Neural progenitor cell (in vitro differentiated cells): ENCODE results near the gene FAM221B. TPM values are rescaled to one million over a fixed set of nuclear protein-coding genes. Genes with fewer than 3 reads are reported as not detected.

Source experiments
- DNase-seq: peaks from one replicate; pipeline ENCODE4 v3.0.0-alpha.2; 2016; ENCODE audit warnings: low spot score
- H2AFZ ChIP-seq: fragments of 200-600 bp; sonication (generic); replicated peaks from 2 replicates; pipeline ENCODE4 v1.6.1; 2016; ENCODE audit warnings: antibody characterized with exemption
- H3F3A ChIP-seq: fragments of 200-600 bp; sonication (generic); 2 replicates; pipeline ENCODE4 v1.6.1; 2016; ENCODE audit warnings: antibody characterized with exemption, low read depth
- H3K27ac ChIP-seq: fragments of 200-600 bp; sonication (generic); 2 replicates; pipeline ENCODE4 v1.5.1; 2016; ENCODE audit warnings: mild to moderate bottlenecking
- H3K27me3 ChIP-seq: fragments of 200-600 bp; sonication (generic); 2 replicates; pipeline ENCODE4 v1.6.1; 2016; ENCODE audit warnings: mild to moderate bottlenecking, moderate library complexity
- H3K36me3 ChIP-seq: fragments of 200-600 bp; sonication (generic); 2 replicates; pipeline ENCODE4 v1.5.1; 2016
- H3K4me1 ChIP-seq: fragments of 200-600 bp; sonication (generic); 2 replicates; pipeline ENCODE4 v1.6.1; 2016; ENCODE audit warnings: mixed run types
- H3K4me2 ChIP-seq: fragments of 200-600 bp; sonication (generic); 2 replicates; pipeline ENCODE4 v1.6.1; 2016
- H3K4me3 ChIP-seq: fragments of 200-600 bp; sonication (generic); 2 replicates; pipeline ENCODE4 v1.5.1; 2016
- H3K79me2 ChIP-seq: fragments of 200-600 bp; sonication (generic); 2 replicates; pipeline ENCODE4 v1.6.1; 2016; ENCODE audit warnings: low read depth
- H3K9ac ChIP-seq: fragments of 200-600 bp; sonication (generic); 2 replicates; pipeline ENCODE4 v1.6.1; 2016
- H3K9me3 ChIP-seq: fragments of 200-600 bp; sonication (generic); 2 replicates; pipeline ENCODE4 v1.5.1; 2016; ENCODE audit warnings: low read depth
- H4K20me1 ChIP-seq: fragments of 200-600 bp; sonication (generic); 2 replicates; pipeline ENCODE4 v1.6.1; 2016; ENCODE audit warnings: low read depth
- H3K27ac Mint-ChIP-seq: 3 replicates; pipeline ENCODE4 v1.8.0; 2021; ENCODE audit warnings: mixed read lengths
- H3K27me3 Mint-ChIP-seq: 2 replicates; pipeline ENCODE4 v1.8.0; 2022; ENCODE audit warnings: low read depth, mild to moderate bottlenecking, inconsistent platforms, moderate library complexity, mixed read lengths; ENCODE audit not compliant: insufficient read depth
- H3K36me3 Mint-ChIP-seq: 3 replicates; pipeline ENCODE4 v1.8.0; 2021; ENCODE audit warnings: mixed read lengths
- H3K4me1 Mint-ChIP-seq: 3 replicates; pipeline ENCODE4 v1.8.0; 2021; ENCODE audit warnings: mixed read lengths
- H3K4me3 Mint-ChIP-seq: 3 replicates; pipeline ENCODE4 v1.8.0; 2021; ENCODE audit warnings: mild to moderate bottlenecking, moderate library complexity, mixed read lengths
- H3K9me3 Mint-ChIP-seq: 3 replicates; pipeline ENCODE4 v1.8.0; 2020; ENCODE audit warnings: mixed read lengths
- CTCF ChIP-seq: fragments of 200-600 bp; sonication (generic); IDR thresholded peaks from 2 replicates; pipeline ENCODE4 v1.5.1; 2017; ENCODE audit warnings: antibody characterized with exemption, mild to moderate bottlenecking
- EZH2 ChIP-seq: fragments of 200-600 bp; sonication (generic); IDR thresholded peaks from 2 replicates; pipeline ENCODE4 v1.6.1; 2017; ENCODE audit warnings: antibody characterized with exemption, mild to moderate bottlenecking, moderate library complexity
- EZH2phosphoT487 ChIP-seq: fragments of 200-600 bp; sonication (generic); IDR thresholded peaks from 2 replicates; pipeline ENCODE4 v1.6.1; 2017; ENCODE audit warnings: antibody characterized with exemption
- total RNA-seq: library from RNA; depleted of rRNA; stranded (reverse); fragments of >200 nt; gene quantifications from 2 replicates; pipeline ENCODE4 v1.2.3, GENCODE V29; 2015; ENCODE audit warnings: low replicate concordance

Gene FAM221B
- total RNA-seq, 1 donor from 2014 or later = not detected

GRCh38 chr9:35800530-35800929 lies 28.0 kb downstream of the FAM221B start:
- H3K4me3 ChIP-seq = no peak overlapping the region
- H3K4me2 ChIP-seq = no peak overlapping the region
- H4K20me1 ChIP-seq = no peaks in the 10 kb centered on the region
- no peak for DNase-seq
- Mint-ChIP-seq H3K4me1 (peaks cover 3% of the 10 kb centered on the region), H3K27me3 (peaks cover 2% of the 10 kb centered on the region), H3K27ac (no peak overlapping the region), H3K36me3 (peaks cover 8% of the 10 kb centered on the region), H3K4me3 (no peak overlapping the region), H3K9me3 (no peaks in the 10 kb centered on the region)
- no peaks in the 10 kb centered on the region for H3K27me3 ChIP-seq
- H2AFZ ChIP-seq = no peak overlapping the region
- TF ChIP-seq EZH2 (no peak), CTCF (no peak), EZH2phosphoT487 (no peak)
- no peaks in the 10 kb centered on the region for H3F3A ChIP-seq
- H3K9ac ChIP-seq = no peak overlapping the region
- no peak overlapping the region for H3K27ac ChIP-seq
- H3K79me2 ChIP-seq = no peaks in the 10 kb centered on the region
- no peaks in the 10 kb centered on the region for H3K9me3 ChIP-seq
- H3K36me3 ChIP-seq = no peaks in the 10 kb centered on the region
- H3K4me1 ChIP-seq = no peaks in the 10 kb centered on the region

GRCh38 chr9:35798658-35799374 lies 29.7 kb downstream of the FAM221B start:
- Histone ChIP-seq H3K9me3 (no peaks in the 10 kb centered on the region), H3K79me2 (no peaks in the 10 kb centered on the region), H3K4me1 (no peaks in the 10 kb centered on the region), H3K9ac (no peak overlapping the region), H2AFZ (no peak overlapping the region), H3K36me3 (no peaks in the 10 kb centered on the region), H3K4me3 (no peak overlapping the region), H3K27me3 (no peaks in the 10 kb centered on the region), H3K27ac (no peak overlapping the region), H3K4me2 (no peak overlapping the region), H3F3A (no peaks in the 10 kb centered on the region), H4K20me1 (no peaks in the 10 kb centered on the region)
- Mint-ChIP-seq H3K27me3 (peaks cover 2% of the 10 kb centered on the region), H3K4me3 (no peak overlapping the region), H3K4me1 (peaks cover 3% of the 10 kb centered on the region), H3K27ac (no peak overlapping the region), H3K36me3 (peaks cover 8% of the 10 kb centered on the region), H3K9me3 (no peaks in the 10 kb centered on the region)
- DNase-seq = no peak
- TF ChIP-seq EZH2 (no peak), EZH2phosphoT487 (no peak), CTCF (no peak)

GRCh38 chr9:35797311-35798109 lies 31.0 kb downstream of the FAM221B start:
- H3K27ac Mint-ChIP-seq = no peak overlapping the region
- no peak overlapping the region for H3K4me3 Mint-ChIP-seq

More at GRCh38 chr9:35797311-35798109, 31.0 kb downstream of the FAM221B start:
- H3K36me3 ChIP-seq = no peaks in the 10 kb centered on the region
- no peak overlapping the region for H3K27ac ChIP-seq
- H3K9me3 Mint-ChIP-seq = no peaks in the 10 kb centered on the region
- no peaks in the 10 kb centered on the region for H4K20me1 ChIP-seq
- H3K4me2 ChIP-seq = no peak overlapping the region
- DNase-seq = no peak
- peaks cover 9% of the 10 kb centered on the region for H3K4me1 Mint-ChIP-seq
- no peaks in the 10 kb centered on the region for H3K27me3 ChIP-seq
- no peak overlapping the region for H2AFZ ChIP-seq
- no peaks in the 10 kb centered on the region for H3K79me2 ChIP-seq
- peaks cover 5% of the 10 kb centered on the region for H3K36me3 Mint-ChIP-seq
- H3F3A ChIP-seq = no peaks in the 10 kb centered on the region
- TF ChIP-seq CTCF (no peak), EZH2phosphoT487 (no peak), EZH2 (no peak)
- H3K4me1 ChIP-seq = no peaks in the 10 kb centered on the region
- H3K4me3 ChIP-seq = no peak overlapping the region
- H3K9me3 ChIP-seq = no peaks in the 10 kb centered on the region
- H3K27me3 Mint-ChIP-seq = peaks cover 2% of the 10 kb centered on the region
- no peak overlapping the region for H3K9ac ChIP-seq
